SH-SY5Y (cell line): ENCODE measurements around the gene TMEM94.

Experiments
- GATA2 ChIP-seq: IDR thresholded peaks from 2 replicates; pipeline ENCODE4 v1.6.1; 2011; ENCODE audit warnings: mild to moderate bottlenecking, low read depth, low read length
- GATA3 ChIP-seq: IDR thresholded peaks from 2 replicates; pipeline ENCODE4 v1.6.1; 2011; ENCODE audit warnings: low read depth, mild to moderate bottlenecking, low read length, moderate library complexity

DNA sequence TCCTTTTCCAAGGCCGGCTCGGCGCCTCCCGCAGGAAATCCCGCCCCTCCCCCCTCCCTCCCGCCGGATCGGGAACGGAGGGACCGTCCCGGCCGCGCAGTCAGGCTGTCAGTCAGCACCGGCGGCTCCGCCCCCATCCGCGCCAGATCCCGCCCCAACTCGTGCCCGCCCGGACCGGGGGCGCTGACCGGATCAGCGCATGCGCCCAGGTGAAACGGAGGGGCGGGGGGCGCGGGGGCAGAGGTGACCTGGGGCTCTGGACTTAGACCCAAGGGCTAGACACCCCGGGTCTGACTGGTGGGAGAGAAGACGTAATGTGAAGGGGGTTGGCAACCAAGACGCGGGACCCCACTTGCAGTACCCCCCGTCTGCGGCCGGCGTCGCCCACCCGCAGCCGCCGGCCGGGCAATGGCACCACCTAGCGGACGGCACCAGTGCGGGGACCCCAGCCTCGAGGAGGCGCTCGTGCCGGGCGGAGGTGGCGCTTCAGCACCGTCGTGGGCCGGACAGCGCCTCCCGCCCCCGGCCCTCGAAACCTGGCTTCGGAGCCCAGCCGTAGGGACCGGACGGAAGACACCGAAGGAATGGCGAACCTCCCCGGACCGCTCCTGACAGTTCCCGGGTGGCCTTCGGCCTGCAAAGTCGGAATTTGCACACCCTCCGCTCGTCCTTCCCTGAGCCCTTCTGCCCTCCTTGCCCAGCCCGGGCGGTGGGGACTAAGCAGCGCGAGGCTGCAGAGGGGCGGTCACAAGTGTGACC, 59.2 kb downstream of the TMEM94 start, which contains the start of gene CASKIN2:
- TF ChIP-seq GATA3 (no peak), GATA2 (no peak; the same call in 1 of the 2 replicates)
